Choroid plexus epithelial cell (primary cell): ENCODE results near the gene CLEC2B.

Source experiments
- DNase-seq: peaks from one replicate; pipeline ENCODE4 v3.0.0-alpha.2; 2010; ENCODE audit warnings: low read depth
- H3K4me3 ChIP-seq: 2 replicates; pipeline ENCODE4 v1.5.1; 2011; ENCODE audit warnings: low read depth, mild to moderate bottlenecking, control low read depth, low read length, moderate library complexity
- TF ChIP-seq, protein P1 (sequence below): conservative IDR thresholded peaks from 2 replicates; pipeline ENCODE4 v1.5.1; 2011; ENCODE audit warnings: low read depth, mild to moderate bottlenecking, control low read depth, inconsistent platforms, low read length, moderate library complexity

Gene CLEC2B

DNA sequence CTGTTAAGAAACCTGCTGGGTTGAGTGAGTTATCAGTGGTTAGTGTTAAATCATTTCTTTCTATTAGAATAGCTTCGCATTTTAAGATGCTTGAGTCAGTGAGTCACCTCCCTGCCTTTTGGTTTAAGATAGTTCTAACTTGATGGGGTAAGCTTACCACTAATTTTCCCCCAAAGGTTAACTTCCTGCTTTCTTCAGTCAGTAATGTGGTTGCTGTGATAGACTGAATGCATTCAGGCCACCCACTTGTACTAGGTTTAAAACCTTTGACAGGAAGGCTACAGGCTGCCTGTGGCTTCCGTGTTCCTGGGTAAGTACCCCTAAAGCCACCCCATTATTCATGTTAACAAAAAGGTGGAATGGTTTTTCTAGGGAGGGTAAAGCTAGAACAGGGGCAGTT is 37.7 kb upstream of the CLEC2B start:
- DNase-seq = no peak
- H3K4me3 ChIP-seq = no peak overlapping the region
- TF ChIP-seq, protein P1, sequence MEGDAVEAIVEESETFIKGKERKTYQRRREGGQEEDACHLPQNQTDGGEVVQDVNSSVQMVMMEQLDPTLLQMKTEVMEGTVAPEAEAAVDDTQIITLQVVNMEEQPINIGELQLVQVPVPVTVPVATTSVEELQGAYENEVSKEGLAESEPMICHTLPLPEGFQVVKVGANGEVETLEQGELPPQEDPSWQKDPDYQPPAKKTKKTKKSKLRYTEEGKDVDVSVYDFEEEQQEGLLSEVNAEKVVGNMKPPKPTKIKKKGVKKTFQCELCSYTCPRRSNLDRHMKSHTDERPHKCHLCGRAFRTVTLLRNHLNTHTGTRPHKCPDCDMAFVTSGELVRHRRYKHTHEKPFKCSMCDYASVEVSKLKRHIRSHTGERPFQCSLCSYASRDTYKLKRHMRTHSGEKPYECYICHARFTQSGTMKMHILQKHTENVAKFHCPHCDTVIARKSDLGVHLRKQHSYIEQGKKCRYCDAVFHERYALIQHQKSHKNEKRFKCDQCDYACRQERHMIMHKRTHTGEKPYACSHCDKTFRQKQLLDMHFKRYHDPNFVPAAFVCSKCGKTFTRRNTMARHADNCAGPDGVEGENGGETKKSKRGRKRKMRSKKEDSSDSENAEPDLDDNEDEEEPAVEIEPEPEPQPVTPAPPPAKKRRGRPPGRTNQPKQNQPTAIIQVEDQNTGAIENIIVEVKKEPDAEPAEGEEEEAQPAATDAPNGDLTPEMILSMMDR = no peak

DNA sequence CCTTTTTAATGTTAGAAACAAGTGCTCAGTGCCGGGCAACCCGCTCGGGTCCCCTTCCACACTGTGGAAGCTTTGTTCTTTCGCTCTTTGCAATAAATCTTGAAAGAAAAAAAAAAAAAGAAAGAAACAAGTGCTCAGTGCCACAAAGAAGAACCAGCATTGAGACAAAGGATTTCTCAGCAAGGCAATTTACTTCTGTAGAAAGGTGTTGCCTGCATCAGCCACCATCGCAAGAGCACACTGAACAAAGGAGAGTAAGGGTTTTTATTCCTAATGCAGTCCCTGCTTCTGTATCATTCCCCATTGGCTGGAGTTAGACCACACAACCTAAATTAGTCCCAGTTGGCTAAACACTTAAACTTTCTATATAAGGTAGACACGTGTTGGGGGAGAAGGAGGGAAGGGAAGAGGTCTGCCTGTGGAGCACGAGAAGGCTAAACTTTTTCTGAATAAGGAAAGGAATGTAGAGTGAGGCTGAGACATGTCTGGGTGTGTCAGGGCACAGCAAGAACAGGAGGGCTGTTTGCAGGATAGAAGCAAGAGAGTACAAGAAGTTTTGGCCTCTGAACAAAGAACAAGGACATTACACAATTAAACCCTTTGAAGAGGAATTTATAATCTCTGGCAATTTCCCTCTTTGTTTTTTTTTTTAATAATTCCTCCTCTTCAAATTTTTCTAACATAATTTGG is 33.5 kb upstream of the CLEC2B start:
- DNase-seq = no peak
- TF ChIP-seq, protein P1 = no peak
- H3K4me3 ChIP-seq = no peak overlapping the region

DNA sequence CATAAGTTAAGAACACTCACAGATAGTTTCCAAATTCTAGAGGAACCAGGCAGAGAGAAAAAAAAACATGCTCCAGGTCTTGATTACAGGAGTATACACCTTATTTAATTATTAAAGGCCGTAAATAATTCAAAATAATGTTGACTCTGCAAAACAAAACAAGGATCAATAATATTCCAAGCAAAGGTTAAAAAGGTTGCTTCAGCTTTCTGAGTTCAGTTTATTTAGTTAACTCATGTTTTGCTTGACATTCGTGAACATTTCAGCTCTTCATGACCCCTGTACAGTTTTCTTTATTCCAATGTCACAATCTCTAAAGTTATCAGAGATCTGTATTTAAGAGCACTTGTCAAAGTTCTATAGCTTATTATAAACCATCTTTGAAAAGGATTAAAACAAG is 31.8 kb upstream of the CLEC2B start:
- TF ChIP-seq, protein P1 = no peak
- no peak overlapping the region for H3K4me3 ChIP-seq
- DNase-seq = no peak

DNA sequence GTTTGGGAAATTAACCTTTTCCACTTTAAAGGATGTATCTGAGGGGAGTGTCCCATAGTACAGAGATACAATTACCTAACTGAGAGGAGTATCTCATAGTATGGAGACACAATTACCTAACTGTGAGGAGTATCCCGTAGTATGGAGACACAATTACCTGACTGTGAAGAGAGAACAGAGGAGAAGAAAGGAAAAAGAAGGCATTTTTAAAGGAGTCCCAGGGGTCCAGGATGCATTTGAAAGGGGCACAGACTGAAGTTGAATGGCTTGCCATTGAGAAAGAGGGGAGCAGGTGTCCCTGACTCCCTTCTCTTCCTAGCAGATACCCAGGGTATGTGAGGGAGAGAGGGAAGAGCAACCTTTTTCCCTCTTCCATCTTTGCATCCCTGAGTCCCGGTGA is 30.1 kb upstream of the CLEC2B start:
- no peak for DNase-seq
- no peak overlapping the region for H3K4me3 ChIP-seq
- TF ChIP-seq, protein P1 = no peak

DNA sequence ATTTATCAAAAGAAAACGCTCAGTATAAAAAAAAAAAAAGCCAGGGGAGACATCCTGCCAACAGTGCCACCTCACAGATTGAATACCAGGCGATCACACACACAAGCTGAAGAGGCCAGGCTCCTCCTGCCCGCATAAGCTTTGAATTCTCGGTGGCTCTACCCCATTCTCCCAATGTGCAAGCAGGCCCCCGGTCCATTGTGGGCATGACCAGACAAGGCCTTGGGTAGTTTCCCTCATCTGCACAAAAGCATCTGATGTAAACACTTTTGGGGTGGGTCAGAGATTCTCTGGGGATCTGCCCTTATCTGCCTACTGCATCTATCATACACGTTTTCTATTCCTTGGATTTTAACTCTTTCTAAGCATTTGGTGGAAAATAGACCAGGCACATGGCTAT is 28.4 kb upstream of the CLEC2B start:
- no peak for DNase-seq
- TF ChIP-seq, protein P1 = no peak
- H3K4me3 ChIP-seq = no peak overlapping the region

DNA sequence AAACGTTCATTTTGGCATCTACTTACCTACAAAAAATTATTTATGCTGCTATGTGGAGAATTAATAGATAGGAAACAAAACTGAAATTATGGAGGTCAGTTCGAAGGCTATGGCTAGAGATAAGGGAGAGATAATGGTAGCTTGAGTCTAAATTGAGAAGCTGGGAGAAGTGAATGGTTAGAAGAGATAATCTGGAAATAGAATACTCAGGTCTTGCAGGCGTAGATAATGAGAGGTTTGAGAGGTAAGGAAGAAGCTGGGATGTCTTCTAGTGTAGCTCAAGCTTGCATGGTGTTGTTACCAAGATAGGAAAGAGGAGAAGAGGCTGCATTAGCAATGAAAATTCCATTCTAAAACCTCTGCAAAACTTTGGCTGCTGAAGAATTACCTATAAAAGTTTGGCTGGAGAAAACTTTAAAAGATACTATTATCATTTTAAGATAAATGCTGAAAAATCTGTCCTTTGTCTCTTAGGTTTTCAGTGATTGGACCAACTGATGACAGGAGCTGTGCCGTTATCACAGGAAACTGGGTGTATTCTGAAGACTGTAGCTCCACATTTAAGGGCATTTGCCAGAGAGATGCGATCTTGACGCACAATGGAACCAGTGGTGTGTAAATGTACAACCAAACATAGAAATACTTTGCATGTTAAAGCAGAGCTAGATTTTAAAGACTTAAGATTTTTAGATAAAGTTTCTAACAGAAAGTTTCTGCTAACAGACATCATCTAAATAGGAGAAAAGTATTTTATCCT is 26.2 kb upstream of the CLEC2B start:
- no peak overlapping the region for H3K4me3 ChIP-seq
- TF ChIP-seq, protein P1 = no peak
- no peak for DNase-seq
